Right ventricle myocardium superior (tissue), 1 donor: ENCODE results near the gene ZFYVE9. TPM values are rescaled to one million over a fixed set of nuclear protein-coding genes. Genes with fewer than 3 reads are reported as not detected.
"Not testable (repeated sequence)": the region's sequence is repeated elsewhere in the genome, so short reads cannot be mapped to it uniquely, and the experiment has no call there.

Source experiments
- ATAC-seq: fragments of 200-7000 bp; cut with Tn5 transposase; one replicate; pipeline ENCODE4 v1.9.1; 2020; ENCODE audit warnings: mild to moderate bottlenecking; ENCODE audit not compliant: poor library complexity
- DNase-seq: peaks from one replicate; pipeline ENCODE4 v3.0.0-alpha.2; 2020
- intact Hi-C: fragments of 100-400 bp; cut with DNase I; formaldehyde crosslinking; loops from one replicate; pipeline ENCODE4 v1.11.2; 2022
- total RNA-seq: library from RNA; stranded (reverse); fragmentation: NEBNext Ultra II Directional; extraction: Animal tissue kit (Norgen Biotek cat#: 25700); gene quantifications from one replicate; pipeline ENCODE4 v1.2.1, GENCODE V29; 2021
- donor health status: DM: no; HTN: yes; CAD: no; lungs with severe emphysema.

The ZFYVE9 gene
- total RNA-seq, 1 donor from 2014 or later = 18.4 TPM

DNA sequence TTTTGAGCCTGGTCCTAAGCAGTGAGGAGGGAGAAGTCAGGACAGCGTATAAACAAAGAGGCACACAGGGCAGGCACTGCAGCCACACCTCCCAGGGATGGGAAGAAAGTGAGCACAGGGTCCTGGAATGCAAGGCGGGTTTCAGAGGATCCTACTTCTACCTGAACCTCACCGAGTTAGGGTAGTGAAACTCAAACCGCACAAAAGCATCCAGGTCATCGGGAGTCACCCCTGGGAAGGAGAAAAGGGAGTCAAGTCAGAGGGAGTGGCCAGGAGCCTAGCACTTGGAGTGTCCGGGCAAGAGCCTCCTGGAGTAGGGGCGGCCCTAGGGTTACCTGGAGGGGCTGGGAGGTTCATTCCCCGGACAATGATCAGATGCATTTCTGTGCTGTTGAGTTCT lies 213.5 kb downstream of the ZFYVE9 start:
- intact Hi-C loops = no loop called here
- ATAC-seq (no peak), DNase-seq (no peak)

- DNase-seq (no peak), ATAC-seq (no peak)
- intact Hi-C loops = no loop called here
Measured at GRCh38 chr1:52355847-52356505, 214.1 kb downstream of the ZFYVE9 start.

GRCh38 chr1:52356818-52357355 lies 215.0 kb downstream of the ZFYVE9 start:
- intact Hi-C loops = no loop called here
- ATAC-seq = no peak
- DNase-seq = no peak

DNA sequence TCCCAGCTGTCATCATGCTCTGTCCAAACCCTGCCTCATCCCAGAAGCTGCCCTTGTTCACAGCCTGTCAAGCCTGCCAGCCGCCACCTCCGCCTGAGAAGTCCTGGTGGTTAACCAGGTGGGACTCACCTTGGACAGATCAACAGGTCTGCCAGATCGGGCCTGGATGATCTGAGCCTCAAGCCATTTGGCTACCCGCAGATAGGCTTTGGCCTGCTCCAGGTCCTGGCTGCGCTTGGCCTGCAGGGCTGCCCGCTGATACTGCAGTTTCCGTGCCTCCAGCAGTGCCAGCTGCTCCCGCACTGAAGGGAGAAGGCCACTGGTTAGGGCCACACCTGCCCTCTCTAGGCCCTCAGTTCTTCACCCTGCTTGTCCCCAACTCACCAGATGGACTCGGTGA lies 215.5 kb downstream of the ZFYVE9 start:
- ATAC-seq = no peak
- DNase-seq = no peak
- intact Hi-C loops = no loop called here

DNA sequence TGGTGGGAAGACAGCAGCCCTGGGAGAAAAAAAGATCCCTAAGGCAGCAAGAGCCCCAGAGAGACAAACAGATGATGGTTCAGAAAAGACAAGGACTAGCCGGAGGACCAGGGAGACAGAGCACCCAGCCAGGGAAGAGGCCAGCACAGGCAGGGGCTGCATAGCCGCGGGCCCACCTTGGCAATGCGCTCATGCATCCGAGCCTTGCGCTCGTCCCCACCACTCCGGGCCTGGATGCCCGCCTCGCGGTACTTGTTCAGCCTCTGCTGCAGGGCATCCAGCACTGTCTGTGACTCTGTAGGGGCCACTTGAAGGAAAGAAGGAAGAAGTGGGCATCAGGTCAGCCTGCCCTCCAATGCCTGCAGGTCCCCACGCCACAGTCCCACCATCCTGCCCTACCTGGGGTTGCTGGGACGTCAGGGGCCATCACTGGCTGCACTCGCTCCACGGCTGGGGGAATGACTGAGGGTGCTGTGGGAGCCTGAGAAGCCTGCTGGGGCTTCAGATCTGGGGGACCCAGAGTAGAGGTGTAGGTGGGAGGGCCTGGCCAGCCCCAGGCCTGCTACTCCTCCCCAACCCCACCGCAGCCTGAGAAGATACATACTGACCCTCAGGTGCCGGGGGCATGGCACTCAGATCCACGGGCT lies 217.1 kb downstream of the ZFYVE9 start:
- intact Hi-C loops = no loop called here
- ATAC-seq = no peak
- no peak for DNase-seq

DNA sequence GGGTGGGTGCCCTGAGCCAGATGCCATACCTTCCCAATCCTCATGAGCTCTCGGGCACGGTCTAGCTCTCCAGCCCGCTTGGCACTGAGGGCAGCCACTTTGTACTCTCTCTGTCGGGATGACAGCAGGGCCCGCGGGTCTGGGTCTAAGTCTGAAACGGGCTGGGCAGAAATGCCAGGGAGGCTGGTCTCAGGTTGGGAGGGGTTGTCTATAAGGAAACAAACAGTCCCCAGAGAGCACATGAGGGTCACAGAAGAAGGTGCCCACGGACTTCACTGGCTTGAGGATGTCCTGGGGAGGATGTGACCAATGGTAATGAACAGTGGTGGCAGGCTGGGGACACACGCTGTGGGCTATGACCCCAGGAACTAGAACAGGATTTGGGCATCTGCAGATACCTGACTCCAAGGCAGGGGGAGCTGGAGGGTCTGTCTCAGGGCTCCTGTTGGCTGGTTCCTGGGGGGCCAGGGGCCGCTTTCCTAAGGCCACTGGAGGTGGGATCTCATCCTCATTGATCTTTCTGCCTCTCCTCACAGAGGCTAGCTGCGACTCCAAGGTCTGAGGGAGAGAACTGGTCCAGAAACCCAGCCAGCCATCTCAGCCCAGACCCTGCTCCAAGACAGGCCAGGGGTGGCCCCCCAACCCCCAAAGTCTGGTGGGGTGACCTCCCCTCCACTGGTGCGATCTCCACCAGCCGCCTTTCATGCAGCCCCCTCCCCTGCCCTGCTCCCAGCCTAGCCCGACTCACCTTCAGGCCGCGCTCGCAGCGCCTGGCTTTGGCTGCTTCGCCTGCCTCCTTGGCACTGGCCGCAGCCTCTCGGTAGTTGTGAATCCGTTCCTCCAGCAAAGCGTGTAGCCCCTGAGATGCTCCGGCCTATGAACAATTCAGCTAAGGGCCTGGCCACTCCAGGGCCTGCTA lies 218.0 kb downstream of the ZFYVE9 start:
- intact Hi-C loops = no loop called here
- no peak for ATAC-seq

GRCh38 chr1:52360595-52360968 lies 218.7 kb downstream of the ZFYVE9 start:
- DNase-seq (no peak), ATAC-seq (no peak)
- intact Hi-C loops = no loop called here

More for the DNA sequence above, 218.0 kb downstream of the ZFYVE9 start:
- DNase-seq = no peak

DNA sequence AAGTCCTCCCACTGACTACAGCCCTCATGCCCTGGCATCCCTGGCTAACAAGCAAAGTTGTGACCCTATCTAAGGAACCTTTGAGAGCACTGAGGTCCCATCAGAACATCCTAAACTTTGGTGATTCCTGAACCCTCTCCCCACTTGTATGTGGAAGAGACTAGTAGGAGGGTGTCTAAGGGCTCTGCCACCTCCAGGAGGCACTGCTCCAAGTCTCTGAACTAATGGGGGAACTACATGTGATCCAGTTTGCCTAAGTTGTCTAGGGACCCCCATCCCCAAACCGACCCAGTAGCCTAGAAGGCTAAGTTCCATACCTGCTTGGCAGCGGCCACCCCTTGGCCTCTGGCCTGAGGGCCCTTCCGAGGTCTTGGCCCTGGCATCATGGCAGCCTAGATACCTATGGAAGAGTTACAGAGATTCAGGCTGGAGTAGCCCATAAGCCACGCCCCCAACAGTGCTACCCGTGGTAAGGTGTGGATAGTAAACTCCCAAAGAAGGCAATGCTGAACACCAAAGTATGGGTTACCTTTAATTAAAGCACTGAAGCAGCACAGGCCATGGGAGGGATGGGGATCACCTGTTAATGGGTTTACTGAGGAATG lies 222.4 kb downstream of the ZFYVE9 start:
- intact Hi-C loops = no loop called here
- ATAC-seq (no peak), DNase-seq (no peak)

- peak; percentile 58 for DNase-seq
- peak; percentile 7 for ATAC-seq
- intact Hi-C loops = no loop called here
Measured at GRCh38 chr1:52365071-52365745, 223.3 kb downstream of the ZFYVE9 start.

DNA sequence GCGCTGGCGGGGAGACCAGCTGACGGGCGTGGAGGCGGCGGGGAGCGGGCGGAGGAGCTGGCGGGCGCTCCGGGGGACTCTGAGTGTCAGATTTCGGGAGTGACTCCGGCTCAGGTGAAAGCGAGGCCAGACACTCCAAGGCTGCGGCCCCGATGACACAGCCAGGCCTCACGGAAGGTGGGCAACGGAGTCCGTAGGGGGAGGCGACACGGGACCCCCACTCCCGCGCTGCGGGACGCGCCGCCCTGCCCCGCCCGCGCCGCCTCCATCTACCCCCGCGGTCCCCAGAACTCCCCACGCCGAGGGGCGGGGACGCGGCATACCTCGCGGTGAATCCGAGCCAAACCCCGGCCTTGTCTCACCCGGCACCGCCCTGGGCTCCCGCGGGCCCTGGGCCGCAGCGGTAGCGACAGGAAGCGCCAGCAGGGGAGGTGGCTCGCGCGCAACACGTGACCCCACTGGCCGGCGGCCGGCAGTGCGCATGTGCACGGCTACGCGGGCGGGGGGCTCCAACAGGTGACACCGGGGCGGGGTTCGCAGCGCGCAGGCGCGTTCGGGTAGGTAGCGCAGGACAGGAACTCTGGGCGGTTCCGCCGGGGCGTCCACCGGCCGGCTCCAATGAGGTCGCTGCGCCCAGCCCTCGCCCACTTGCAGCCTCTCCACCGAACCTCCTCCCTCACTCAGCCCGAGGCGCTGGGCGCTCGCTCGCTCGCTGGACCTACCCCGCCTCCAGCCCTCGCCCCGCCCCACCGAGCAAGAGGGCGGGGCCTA lies 224.0 kb downstream of the ZFYVE9 start, which contains the start of gene CC2D1B:
CC2D1B (minus strand) TSS at position 460 of the 771 bp plus-strand sequence. CDS start 1,585 bp downstream, outside the sequence.
- intact Hi-C loops = no loop called here
- peak; percentile 99 for DNase-seq
- peak; percentile 94 for ATAC-seq

DNA sequence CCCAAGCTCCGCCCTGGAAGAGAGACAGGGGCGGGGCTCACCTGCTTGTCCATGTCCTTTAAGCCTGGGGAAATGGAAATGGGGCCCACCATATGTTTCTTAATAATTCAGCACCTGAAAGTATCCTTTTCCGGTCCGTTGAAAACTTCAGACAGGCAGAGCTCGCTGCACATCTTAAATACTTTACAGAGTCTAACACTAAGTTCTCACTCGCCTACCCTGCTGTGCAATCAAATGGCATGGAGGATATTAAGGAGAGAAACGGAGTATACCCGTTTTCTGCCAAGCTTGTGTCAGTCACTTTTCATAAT lies 224.6 kb downstream of the ZFYVE9 start:
- no peak for ATAC-seq
- intact Hi-C loops = no loop called here
- no peak for DNase-seq

DNA sequence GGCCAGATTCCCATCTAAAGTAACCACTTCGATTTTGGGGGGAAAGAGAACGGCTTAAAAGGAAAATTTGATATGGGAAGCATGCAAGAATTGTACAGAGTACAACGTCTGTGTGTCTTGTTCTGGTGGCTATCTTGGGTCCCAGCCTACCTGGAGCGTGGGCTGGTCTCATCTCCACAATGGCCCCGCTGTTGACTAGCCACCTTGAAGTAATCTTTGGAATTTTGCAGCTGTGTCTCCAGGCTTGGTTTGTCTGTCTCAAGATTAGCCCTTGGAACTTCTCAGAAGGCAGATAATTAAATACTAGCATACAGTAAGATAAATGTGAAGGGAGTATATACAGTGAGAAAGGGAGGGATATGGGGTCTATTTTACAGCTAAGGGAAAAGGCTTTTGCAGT lies 225.4 kb downstream of the ZFYVE9 start:
- no peak for ATAC-seq
- intact Hi-C loops = no loop called here
- DNase-seq = no peak

- ATAC-seq = no peak
Measured at GRCh38 chr1:52368383-52369172, 226.7 kb downstream of the ZFYVE9 start.

DNA sequence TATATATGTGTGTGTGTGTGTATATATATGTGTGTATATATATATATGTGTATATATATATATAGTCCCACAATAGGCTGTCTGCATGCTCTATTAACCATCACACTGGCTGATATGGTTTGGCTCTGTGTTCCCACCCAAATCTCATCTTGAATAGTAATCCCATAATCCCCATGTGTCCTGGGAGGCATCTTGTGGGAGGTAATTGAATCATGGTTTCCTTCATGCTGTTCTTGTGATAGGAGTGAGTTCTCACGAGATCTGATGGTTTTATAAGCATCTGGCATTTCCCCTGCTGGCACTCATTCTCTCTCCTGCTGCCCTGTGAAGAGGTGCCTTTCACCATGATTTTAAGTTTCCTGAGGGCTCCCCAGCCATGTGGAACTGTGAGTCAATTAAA lies 228.0 kb downstream of the ZFYVE9 start:
- DNase-seq, ATAC-seq, intact Hi-C loops: not testable (repeated sequence)

More at GRCh38 chr1:52368383-52369172, 226.7 kb downstream of the ZFYVE9 start:
- intact Hi-C loops = no loop called here
- peak; percentile 68 for DNase-seq

DNA sequence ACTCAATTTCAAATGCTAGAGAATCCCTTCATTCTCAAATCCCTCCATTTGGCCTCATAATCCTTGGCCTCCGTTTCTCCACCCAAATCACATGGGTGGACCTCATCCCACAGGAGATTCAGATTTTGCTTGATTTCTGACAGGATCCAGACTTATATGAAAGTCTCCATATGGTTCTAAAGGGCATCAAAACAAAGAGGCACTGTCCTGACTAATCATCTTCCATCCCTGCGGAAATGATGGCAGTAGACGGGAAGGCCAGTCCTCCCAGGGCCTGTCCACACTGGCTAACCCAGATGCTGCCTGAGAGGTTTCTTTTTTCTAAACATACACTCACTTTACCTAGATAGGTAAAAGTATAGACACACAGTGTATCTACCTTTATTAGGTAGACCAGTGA lies 243.5 kb downstream of the ZFYVE9 start:
- intact Hi-C loops = no loop called here
- ATAC-seq = no peak
- DNase-seq = no peak

GRCh38 chr1:52386458-52386857 lies 244.6 kb downstream of the ZFYVE9 start:
- intact Hi-C loops = no loop called here

DNA sequence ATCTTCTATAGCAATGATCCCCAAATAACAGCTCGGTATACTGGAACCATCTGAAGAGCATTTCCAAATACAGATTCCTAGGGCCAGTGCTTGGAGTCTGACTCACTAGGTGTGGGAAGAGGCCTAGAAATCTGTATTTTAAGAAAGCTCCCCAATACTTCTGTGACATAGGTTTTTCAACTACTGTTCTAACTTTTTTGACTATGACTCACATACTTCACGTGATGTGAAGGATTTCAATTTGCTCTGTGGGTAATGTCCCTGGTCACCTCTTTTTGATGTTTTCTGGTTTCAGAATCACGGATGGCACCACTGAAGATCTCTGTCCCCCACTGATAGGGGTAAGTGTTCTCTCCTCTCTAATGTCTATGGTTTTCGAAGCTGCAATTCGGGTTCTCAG lies 251.3 kb downstream of the ZFYVE9 start:
- ATAC-seq (no peak), DNase-seq (no peak)
- intact Hi-C loops = no loop called here

More at GRCh38 chr1:52386458-52386857, 244.6 kb downstream of the ZFYVE9 start:
- ATAC-seq = no peak
- no peak for DNase-seq
